HS-27A (cell line): Measurements from ENCODE around the gene SIX2.
A peak's percentile ranks its signal among the peaks of the same experiment; 100 is the strongest.

Source experiments
- DNase-seq: peaks from one replicate; pipeline ENCODE4 v3.0.0-alpha.2; 2012; ENCODE audit warnings: low read depth, missing footprints

SIX2 gene

DNA sequence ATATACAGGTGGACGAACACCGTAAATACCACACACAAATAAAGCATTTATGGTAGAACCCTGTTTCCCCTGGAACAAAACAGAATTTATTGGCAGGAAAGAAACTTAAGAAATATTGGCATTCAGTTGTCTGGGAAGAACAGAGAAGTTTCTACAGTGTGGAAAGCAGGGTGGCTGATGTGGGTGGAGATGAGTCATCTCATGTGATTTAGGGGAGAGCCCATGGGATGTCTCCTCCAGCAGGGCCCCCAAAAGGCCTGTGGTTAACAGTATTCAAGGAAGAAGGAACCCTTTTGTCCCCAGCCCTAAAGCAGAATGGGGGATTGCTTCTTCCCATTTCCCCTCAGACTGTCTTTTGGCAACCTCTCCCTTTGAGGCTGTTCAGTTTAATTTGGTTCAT lies 43.6 kb downstream of the SIX2 start:
- DNase-seq = no peak

DNA sequence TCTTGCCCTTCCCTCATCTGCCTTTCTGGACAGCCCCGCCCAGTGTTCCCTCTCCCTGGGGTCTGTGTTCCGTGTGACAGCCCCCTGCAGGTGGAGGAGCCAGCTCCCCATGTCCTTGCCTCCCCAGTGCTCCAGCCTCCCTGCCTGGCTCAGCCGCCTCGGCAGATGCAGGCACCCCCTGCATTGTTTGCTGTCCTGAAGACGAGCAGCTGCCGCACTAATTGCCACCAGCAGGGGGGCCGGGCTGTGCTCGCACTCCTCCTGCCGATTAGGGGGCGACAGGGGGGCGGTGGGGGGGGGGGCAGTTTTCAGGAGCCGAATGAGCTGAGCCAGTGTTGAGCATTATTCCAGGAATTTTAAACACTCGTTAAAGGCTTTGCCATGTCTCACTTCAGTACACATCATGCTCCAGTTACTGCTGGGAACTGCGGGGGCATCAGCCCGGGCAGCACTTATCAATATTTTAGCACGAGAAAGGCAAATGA lies 44.5 kb downstream of the SIX2 start:
- no peak for DNase-seq

DNA sequence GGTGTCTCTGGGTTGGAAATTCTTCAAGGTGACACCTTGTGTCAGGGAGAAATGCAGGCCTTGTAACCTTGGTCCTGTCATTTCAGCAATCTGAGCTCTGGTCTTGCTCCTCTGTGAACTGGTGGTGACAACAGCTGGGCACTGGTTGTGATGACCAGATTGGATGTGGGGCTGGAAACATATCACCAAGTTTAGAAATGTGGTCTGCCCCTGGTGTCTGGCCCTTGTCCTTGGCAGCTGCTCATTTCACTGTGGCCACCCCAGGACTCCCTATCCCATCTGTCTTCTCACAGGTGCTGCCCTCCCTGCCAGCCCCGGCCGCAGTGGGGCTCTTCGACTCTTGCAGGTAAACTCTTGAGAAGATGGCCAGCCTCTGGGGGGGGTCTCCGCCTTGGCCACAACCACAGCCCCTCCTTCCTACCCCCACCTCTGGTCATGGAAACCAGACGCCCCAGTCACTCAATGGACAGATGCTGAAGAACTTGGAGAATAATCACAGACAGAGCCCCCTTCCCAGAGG lies 47.0 kb downstream of the SIX2 start:
- no peak for DNase-seq

DNA sequence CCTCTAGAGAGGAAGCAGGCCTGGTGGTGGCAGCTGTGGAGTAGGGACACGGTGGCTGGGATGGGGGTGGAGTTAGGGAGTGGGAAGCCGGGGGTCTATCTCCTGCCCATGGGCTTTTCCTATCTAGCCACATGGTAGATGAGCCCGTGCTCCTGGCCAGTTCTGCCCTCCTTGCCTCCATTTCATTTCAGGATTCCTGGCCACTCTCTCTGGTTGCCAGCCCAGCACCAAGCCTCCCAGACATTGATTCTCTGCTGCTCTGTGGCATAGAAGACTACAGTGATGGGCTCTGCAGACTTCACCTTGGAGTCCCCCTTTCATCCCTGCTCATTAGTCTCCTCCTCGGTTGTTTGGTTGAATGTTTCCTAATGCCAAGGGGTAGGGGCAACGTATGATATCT lies 48.4 kb downstream of the SIX2 start:
- DNase-seq = no peak

DNA sequence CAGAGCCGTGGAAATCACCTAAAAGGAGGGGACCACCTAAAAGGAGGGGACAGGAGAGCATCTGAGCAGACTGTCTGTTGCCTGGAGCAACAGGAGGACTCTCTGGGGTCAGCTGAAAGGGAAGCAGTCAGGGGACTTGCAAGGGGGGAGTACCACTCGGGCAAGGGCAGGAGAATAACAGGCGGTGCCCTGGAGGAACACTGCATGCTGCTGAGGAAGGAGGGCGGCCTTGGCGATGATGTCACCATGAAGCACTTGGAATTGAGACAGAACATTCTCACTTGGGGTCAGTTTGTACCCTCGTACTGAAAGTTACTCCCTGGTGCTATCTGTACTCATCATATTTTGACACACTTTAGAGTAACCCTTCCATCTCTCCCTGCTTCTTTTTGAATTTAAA lies 49.4 kb downstream of the SIX2 start:
- DNase-seq = no peak

DNA sequence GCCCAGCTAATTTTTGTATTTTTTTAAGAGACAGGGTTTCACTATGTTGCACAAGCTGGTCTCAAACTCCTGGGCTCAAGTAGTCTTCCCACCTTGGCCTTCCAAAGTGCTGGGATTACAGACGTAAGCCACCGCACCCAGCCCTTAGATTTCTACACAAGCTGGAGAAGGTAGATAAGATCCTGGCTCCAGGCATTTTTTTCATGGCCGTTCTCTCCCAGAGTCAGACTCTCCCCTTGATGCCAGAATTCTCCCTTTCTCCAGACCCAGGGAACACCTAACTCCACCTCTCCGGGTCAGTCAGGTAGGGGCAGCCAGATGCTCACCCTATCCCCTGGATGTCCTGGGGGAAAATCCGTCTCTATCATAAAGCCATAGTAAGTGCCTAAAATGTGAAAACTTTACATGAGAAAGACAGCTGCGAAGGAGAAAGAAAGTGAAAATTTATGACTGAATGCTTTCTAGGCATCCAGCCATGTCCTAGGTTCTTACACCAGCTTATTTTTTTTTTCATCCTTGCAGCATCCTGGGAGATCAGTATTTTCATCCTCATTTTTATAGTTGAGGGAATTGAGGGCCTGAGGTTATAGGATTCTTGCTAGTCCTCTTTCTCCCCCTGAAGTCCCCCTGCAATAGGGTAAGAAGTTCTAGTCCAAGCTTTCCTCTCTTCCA lies 51.5 kb downstream of the SIX2 start:
- DNase-seq = no peak

DNA sequence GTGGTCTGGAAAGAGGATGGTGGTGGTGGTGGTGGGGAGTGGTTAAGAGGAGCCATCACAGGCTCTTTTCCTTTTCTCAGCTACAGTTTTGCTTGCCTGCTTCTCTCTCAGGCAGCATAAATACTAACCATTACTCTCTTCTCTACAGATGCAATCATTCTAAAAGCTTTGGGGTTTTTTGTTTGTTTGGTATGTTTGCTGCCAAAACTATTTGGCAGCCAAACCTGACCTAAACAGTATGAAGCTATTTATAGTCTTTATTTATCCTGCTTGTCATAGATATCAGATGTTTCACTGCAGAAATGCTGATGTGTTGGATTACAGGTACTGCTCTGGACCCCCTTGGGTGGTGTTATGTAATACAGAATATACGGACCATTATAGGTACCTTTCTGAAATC lies 52.4 kb downstream of the SIX2 start:
- no peak for DNase-seq

DNA sequence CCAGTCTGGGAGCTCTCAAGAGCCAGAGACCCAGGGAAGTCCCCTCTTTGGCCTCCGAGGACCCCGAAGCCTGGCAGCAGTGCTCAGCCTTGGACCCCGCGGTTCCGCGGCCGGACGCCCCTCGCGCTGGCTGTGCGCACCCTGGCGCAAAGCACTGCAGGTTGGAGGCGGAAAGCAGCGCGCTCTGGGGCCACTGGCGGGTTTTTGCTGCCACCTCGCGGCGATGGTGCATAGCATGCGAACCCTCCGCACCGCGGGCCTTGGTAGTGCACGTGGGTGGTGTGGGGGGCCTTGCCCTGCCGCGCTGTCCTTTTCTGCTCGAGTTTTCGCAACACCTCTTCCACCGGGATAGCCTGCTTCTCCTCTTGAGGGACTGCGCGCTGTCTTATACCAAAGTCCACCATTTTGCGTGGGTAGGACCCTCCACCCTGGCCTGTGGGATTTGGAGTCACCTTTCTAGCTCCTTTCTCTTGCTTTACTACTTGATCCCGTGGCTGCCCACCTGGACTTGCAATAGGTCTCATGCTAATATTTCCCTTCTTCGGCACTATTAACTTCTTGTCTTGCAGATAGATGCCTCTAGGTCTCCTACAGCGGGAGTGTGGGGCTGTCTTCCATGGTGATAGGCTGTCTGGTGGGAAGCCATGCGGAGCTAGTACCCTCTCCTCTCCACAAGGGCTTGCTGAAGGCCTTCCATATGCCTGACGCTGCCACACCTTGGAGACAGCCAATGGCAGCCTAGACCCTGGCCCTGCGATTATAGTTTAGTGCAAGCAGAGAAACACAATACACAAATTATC lies 53.5 kb downstream of the SIX2 start:
- peak; percentile 30 for DNase-seq
